ES-I3 (cell line): ENCODE data around the gene RFX2.
"Not testable (repeated sequence)": the region's sequence is repeated elsewhere in the genome, so short reads cannot be mapped to it uniquely, and the experiment has no call there.

ENCODE experiments used
- H3K36me3 ChIP-seq: 2 replicates; pipeline ENCODE4 v1.6.1; 2013; ENCODE audit warnings: mild to moderate bottlenecking, low read length, control low read depth, moderate library complexity; ENCODE audit not compliant: insufficient read depth
- H3K4me1 ChIP-seq: 2 replicates; pipeline ENCODE4 v1.6.1; 2013; ENCODE audit warnings: mild to moderate bottlenecking, control low read depth, low read length; ENCODE audit not compliant: insufficient read depth
- H3K9ac ChIP-seq: 2 replicates; pipeline ENCODE4 v1.6.1; 2013; ENCODE audit warnings: low read depth, mild to moderate bottlenecking, low read length, moderate library complexity
- H3K9me3 ChIP-seq: 2 replicates; pipeline ENCODE4 v1.6.1; 2013; ENCODE audit warnings: mild to moderate bottlenecking, low read length, moderate library complexity; ENCODE audit not compliant: control insufficient read depth, insufficient read depth

The RFX2 gene

GRCh38 chr19:5988517-5989387, 121.5 kb downstream of the RFX2 start:
- H3K36me3 ChIP-seq, result no peaks in the 10 kb centered on the region
- no peaks in the 10 kb centered on the region for H3K9me3 ChIP-seq
- H3K9ac ChIP-seq, result no peak overlapping the region
- H3K4me1 ChIP-seq, result peaks cover 3% of the 10 kb centered on the region; the same call in 1 of the 2 replicates

GRCh38 chr19:5987077-5987818, 123.1 kb downstream of the RFX2 start:
- Histone ChIP-seq H3K4me1 (peaks cover 3% of the 10 kb centered on the region; the same call in 1 of the 2 replicates), H3K9ac (no peak overlapping the region), H3K9me3 (no peaks in the 10 kb centered on the region), H3K36me3 (no peaks in the 10 kb centered on the region)

GRCh38 chr19:5985837-5986236, 124.5 kb downstream of the RFX2 start:
- H3K4me1 ChIP-seq, H3K36me3 ChIP-seq, H3K9me3 ChIP-seq, H3K9ac ChIP-seq: not testable (repeated sequence)

- Histone ChIP-seq H3K9me3 (no peaks in the 10 kb centered on the region), H3K36me3 (no peaks in the 10 kb centered on the region), H3K4me1 (peaks cover 3% of the 10 kb centered on the region; the same call in 1 of the 2 replicates), H3K9ac (no peak overlapping the region)
Measured at GRCh38 chr19:5985098-5985783, 125.1 kb downstream of the RFX2 start.

DNA sequence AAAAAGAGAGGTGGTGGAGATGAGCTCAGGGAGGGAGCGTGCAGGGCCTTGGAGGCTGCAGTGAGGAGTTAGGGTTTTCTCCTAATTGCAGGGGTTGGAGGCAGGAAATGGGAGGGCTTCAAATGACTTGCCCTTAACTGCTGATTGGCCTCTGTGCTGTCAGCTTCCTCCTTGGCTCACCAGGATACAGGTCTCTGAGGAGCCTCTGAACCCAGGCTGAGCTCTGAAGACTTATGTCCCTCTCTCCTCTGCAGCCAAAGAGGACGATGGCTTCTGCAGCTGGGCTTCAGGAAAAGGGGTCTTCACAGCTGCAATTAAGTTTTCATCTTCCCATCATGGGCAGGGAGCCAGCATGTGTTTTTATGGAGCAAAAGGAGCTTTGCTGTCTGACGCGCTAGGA, 125.7 kb downstream of the RFX2 start:
- no peaks in the 10 kb centered on the region for H3K9me3 ChIP-seq
- no peaks in the 10 kb centered on the region for H3K36me3 ChIP-seq
- H3K4me1 ChIP-seq, result peaks cover 3% of the 10 kb centered on the region; the same call in 1 of the 2 replicates
- no peak overlapping the region for H3K9ac ChIP-seq

- H3K4me1 ChIP-seq, result peaks cover 3% of the 10 kb centered on the region; the same call in 1 of the 2 replicates
- H3K36me3 ChIP-seq, result no peaks in the 10 kb centered on the region
- H3K9me3 ChIP-seq, result no peaks in the 10 kb centered on the region
- H3K9ac ChIP-seq, result no peak overlapping the region
Measured at GRCh38 chr19:5983367-5983955, 126.8 kb downstream of the RFX2 start.

DNA sequence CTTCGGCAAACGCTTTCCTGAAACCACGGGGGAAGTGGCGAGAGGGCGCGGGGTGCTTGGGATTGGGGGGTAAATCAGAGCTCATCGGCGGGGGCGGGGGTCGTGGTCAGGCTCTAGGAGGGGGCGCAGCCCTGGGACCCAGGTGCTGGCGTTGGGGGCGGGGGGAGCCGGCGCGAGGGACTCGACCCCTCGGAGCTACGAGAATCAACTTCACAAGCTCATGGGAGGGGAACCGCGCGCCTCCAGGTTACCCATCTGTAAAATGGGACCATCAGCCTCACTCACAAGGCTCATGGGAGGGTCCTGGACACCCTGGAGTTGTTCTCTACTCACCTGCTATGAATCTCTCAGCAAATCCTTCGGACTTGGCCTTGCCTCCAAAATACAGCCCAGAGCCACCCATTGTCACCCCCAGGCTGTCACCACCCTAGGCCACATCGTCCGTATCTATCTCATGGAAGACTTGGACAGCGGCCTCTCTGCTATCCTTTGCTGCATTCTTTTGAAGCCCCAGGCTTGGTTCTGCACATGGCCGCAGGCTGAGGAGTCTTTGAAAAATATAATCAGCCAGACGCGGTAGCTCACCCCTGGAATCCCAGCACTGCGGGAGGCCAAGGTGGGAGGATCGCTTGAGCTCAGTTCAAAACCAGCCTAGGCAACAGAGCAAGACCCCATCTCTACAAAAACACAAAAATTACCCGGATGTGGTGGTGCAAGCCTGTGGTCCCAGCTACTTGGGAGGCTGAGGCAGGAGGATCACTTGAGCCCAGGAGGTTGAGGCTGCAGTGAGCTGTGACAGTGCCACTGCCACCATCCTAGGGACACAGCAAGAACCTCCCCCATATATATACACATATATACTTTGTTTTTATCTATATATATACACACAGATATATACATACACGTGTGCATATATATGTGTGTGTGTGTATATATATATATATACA, 131.4 kb downstream of the RFX2 start:
- no peaks in the 10 kb centered on the region for H3K9me3 ChIP-seq
- peaks cover 4% of the 10 kb centered on the region; the same call in 1 of the 2 replicates for H3K4me1 ChIP-seq
- 0 out of 2 replicates have a peak, but pooled peaks cover 5% of the 10 kb centered on the region for H3K36me3 ChIP-seq
- peak overlapping the region; percentile 66 for H3K9ac ChIP-seq

GRCh38 chr19:5977785-5978605, 132.3 kb downstream of the RFX2 start, which contains the start of gene RANBP3:
Gene RANBP3, minus strand, starts transcription at chr19:5978140. Its CDS starts 58 bp downstream, at chr19:5978082.
- Histone ChIP-seq H3K4me1 (peaks cover 4% of the 10 kb centered on the region; the same call in 1 of the 2 replicates), H3K9ac (peak within 1 kb of the TSS; percentile 97), H3K9me3 (no peaks in the 10 kb centered on the region), H3K36me3 (0 out of 2 replicates have a peak, but pooled peaks cover 5% of the 10 kb centered on the region)

GRCh38 chr19:5977222-5977784, 133.0 kb downstream of the RFX2 start:
- Histone ChIP-seq H3K36me3 (0 out of 2 replicates have a peak, but pooled peaks cover 5% of the 10 kb centered on the region), H3K9ac (peak overlapping the region; percentile 97), H3K4me1 (peaks cover 4% of the 10 kb centered on the region; the same call in 1 of the 2 replicates), H3K9me3 (no peaks in the 10 kb centered on the region)

DNA sequence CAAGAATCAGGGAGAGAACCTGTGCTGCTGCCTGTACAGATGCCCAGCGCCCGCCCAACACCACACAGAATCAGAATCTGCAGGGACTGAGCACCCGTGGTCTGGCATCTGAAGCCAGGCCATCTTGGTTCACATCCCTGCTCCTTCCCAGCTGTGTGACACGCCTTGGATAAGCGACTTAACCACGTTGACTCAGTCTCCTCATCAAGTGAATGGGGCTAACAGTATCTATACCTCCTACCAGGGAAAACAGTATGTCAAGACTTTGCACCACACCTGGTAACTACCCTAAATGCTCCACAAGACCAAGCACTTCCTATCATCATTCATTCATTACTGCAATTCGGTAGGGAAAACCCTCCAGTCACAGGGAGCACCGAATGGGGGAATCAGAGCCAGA, 133.5 kb downstream of the RFX2 start:
- Histone ChIP-seq H3K36me3 (0 out of 2 replicates have a peak, but pooled peaks cover 5% of the 10 kb centered on the region), H3K9me3 (no peaks in the 10 kb centered on the region), H3K9ac (peak overlapping the region; percentile 97), H3K4me1 (peaks cover 4% of the 10 kb centered on the region; the same call in 1 of the 2 replicates)

DNA sequence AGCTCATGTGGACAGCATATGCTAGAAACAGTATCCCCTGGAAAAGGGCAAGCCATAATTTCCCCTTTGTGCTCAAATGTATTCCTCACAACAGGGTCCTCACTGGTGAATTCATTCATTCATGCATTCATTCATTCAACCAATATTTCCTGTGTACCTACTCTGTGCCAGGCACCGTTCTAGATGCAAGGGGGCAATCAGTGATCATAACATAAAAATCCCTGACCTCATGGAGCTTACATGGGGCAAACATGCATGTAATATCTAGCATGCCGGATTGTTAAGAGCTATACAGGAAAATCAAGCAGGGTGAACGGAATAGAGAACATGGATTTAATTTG, 134.9 kb downstream of the RFX2 start:
- no peaks in the 10 kb centered on the region for H3K9me3 ChIP-seq
- 0 out of 2 replicates have a peak, but pooled peaks cover 5% of the 10 kb centered on the region for H3K36me3 ChIP-seq
- no peak overlapping the region for H3K9ac ChIP-seq
- H3K4me1 ChIP-seq, result peaks cover 4% of the 10 kb centered on the region; the same call in 1 of the 2 replicates

- H3K36me3 ChIP-seq, result 0 out of 2 replicates have a peak, but pooled peaks cover 5% of the 10 kb centered on the region
- no peaks in the 10 kb centered on the region for H3K9me3 ChIP-seq
- peaks cover 4% of the 10 kb centered on the region; the same call in 1 of the 2 replicates for H3K4me1 ChIP-seq
- H3K9ac ChIP-seq, result no peak overlapping the region
Measured at GRCh38 chr19:5974721-5975387, 135.4 kb downstream of the RFX2 start.
